ENCODE measurements around the gene MGAT5B.

MGAT5B gene

GRCh38 chr17:76906463-76906862 is 38.3 kb downstream of the MGAT5B start:
- no peak for DNase-seq

GRCh38 chr17:76907352-76907751 is 39.1 kb downstream of the MGAT5B start:
- DNase-seq, result no peak

- DNase-seq, result peak; percentile 60
These were observed 42.0 kb downstream of the MGAT5B start for GRCh38 chr17:76909971-76910760.

- DNase-seq, result no peak
These were observed 43.3 kb downstream of the MGAT5B start for GRCh38 chr17:76911299-76912017.

- DNase-seq, result no peak
These were observed 44.4 kb downstream of the MGAT5B start for GRCh38 chr17:76912421-76913164.

GRCh38 chr17:76914937-76915336 is 46.7 kb downstream of the MGAT5B start:
- DNase-seq, result no peak

GRCh38 chr17:76915840-76916510 is 47.8 kb downstream of the MGAT5B start:
- no peak for DNase-seq

- DNase-seq, result no peak
These were observed 49.6 kb downstream of the MGAT5B start for GRCh38 chr17:76917829-76918228.

GRCh38 chr17:76918811-76919210 is 50.6 kb downstream of the MGAT5B start:
- no peak for DNase-seq

GRCh38 chr17:76920364-76921139 is 52.3 kb downstream of the MGAT5B start:
- no peak for DNase-seq

GRCh38 chr17:76921340-76922036 is 53.3 kb downstream of the MGAT5B start:
- DNase-seq, result no peak

GRCh38 chr17:76922084-76922483 is 53.9 kb downstream of the MGAT5B start:
- DNase-seq, result no peak

GRCh38 chr17:76922967-76923366 is 54.8 kb downstream of the MGAT5B start:
- DNase-seq, result no peak

GRCh38 chr17:76923491-76923890 is 55.3 kb downstream of the MGAT5B start:
- DNase-seq, result no peak

- no peak for DNase-seq
These were observed 56.4 kb downstream of the MGAT5B start for GRCh38 chr17:76924345-76925342.

GRCh38 chr17:76925441-76925891 is 57.3 kb downstream of the MGAT5B start:
- no peak for DNase-seq

- DNase-seq, result no peak
These were observed 58.1 kb downstream of the MGAT5B start for GRCh38 chr17:76926237-76926866.

GRCh38 chr17:76927577-76927976 is 59.4 kb downstream of the MGAT5B start:
- no peak for DNase-seq

GRCh38 chr17:76927982-76928381 is 59.8 kb downstream of the MGAT5B start:
- no peak for DNase-seq

- DNase-seq, result no peak
These were observed 60.9 kb downstream of the MGAT5B start for GRCh38 chr17:76929148-76929547.

All from stimulated activated CD8-positive, alpha-beta memory T cell treated with anti-CD3 and anti-CD28 coated beads, Interleukin-4, amount 100 ng/mL, for 48 hours (primary cell).